Activated T-helper 1 cell treated with anti-CD3 and anti-CD28 coated beads, Interleukin-12 subunit alpha, Interleukin-12 subunit beta, Interleukin-2, Interleukin-4 antibody, amounts not matched to agents 30 ng/mL and 10 ng/mL and 1 ng/mL, durations not matched to agents 14 hours and 24 hours and 36 hours (primary cell): ENCODE data around the gene PCDHGC4. TPM values are rescaled to one million over a fixed set of nuclear protein-coding genes. Genes with fewer than 3 reads are reported as not detected.

Source experiments
- DNase-seq: peaks from one replicate; pipeline ENCODE4 v3.0.0; 2021; ENCODE audit warnings: low spot score
- H3K27ac Mint-ChIP-seq: one replicate; pipeline ENCODE4 v1.8.0; 2021; ENCODE audit warnings: mild to moderate bottlenecking, mixed read lengths
- H3K27me3 Mint-ChIP-seq: one replicate; pipeline ENCODE4 v1.8.0; 2022; ENCODE audit warnings: mild to moderate bottlenecking, moderate library complexity, mixed read lengths; ENCODE audit not compliant: insufficient read depth
- H3K36me3 Mint-ChIP-seq: one replicate; pipeline ENCODE4 v1.8.0; 2021; ENCODE audit warnings: low read depth, mixed read lengths
- H3K4me1 Mint-ChIP-seq: one replicate; pipeline ENCODE4 v1.8.0; 2021; ENCODE audit warnings: low read depth, mixed read lengths
- H3K4me3 Mint-ChIP-seq: one replicate; pipeline ENCODE4 v1.8.0; 2021; ENCODE audit warnings: mild to moderate bottlenecking, moderate library complexity, mixed read lengths
- H3K9me3 Mint-ChIP-seq: one replicate; pipeline ENCODE4 v1.8.0; 2021; ENCODE audit warnings: mixed read lengths
- intact Hi-C: fragments of 100-400 bp; cut with micrococcal nuclease; formaldehyde crosslinking; loops from one replicate; pipeline ENCODE4 v1.15.1; 2024
- total RNA-seq: library from RNA; stranded (reverse); gene quantifications from 2 replicates; pipeline ENCODE4 v1.2.3, GENCODE V29; 2022

The PCDHGC4 gene
- total RNA-seq, 1 donor from 2014 or later = not detected

GRCh38 chr5:141493500-141494422 lies 8.9 kb downstream of the PCDHGC4 start:
- Mint-ChIP-seq H3K27ac (no peak overlapping the region), H3K4me1 (no peaks in the 10 kb centered on the region), H3K27me3 (peaks cover 37% of the 10 kb centered on the region), H3K36me3 (no peaks in the 10 kb centered on the region), H3K4me3 (no peak overlapping the region), H3K9me3 (no peaks in the 10 kb centered on the region)
- intact Hi-C loops = no loop called here
- DNase-seq = no peak

GRCh38 chr5:141494761-141495452 lies 10.1 kb downstream of the PCDHGC4 start:
- H3K27ac Mint-ChIP-seq = no peak overlapping the region
- H3K4me3 Mint-ChIP-seq = no peak overlapping the region
- H3K36me3 Mint-ChIP-seq = no peaks in the 10 kb centered on the region
- no peaks in the 10 kb centered on the region for H3K9me3 Mint-ChIP-seq
- H3K27me3 Mint-ChIP-seq = peaks cover 37% of the 10 kb centered on the region
- DNase-seq = no peak
- no peaks in the 10 kb centered on the region for H3K4me1 Mint-ChIP-seq
- intact Hi-C loops = no loop called here

DNA sequence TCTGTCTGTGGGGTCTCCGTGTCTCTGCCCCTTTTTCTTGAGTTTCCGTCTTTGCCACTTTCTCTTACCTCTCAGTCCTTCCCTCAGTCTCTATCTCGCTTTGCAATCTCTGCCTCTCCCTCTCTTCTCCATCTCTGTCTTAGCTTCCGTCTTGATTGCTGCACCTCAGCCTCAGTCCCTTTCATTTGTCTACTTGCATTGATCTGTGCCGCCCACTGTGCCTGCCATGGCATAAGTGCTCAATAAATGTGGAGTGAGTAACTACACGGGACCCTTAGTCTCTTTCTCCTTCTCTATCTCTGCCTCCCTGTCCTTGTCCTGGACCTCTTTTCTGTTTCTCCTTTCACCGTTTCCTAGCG lies 10.6 kb downstream of the PCDHGC4 start:
- no peak overlapping the region for H3K4me3 Mint-ChIP-seq
- peaks cover 37% of the 10 kb centered on the region for H3K27me3 Mint-ChIP-seq
- DNase-seq = no peak
- no peaks in the 10 kb centered on the region for H3K36me3 Mint-ChIP-seq
- H3K4me1 Mint-ChIP-seq = no peaks in the 10 kb centered on the region
- H3K9me3 Mint-ChIP-seq = no peaks in the 10 kb centered on the region
- intact Hi-C loops = no loop called here
- no peak overlapping the region for H3K27ac Mint-ChIP-seq

- no peaks in the 10 kb centered on the region for H3K9me3 Mint-ChIP-seq
- H3K36me3 Mint-ChIP-seq = no peaks in the 10 kb centered on the region
- no peak for DNase-seq
- no peaks in the 10 kb centered on the region for H3K4me1 Mint-ChIP-seq
- H3K4me3 Mint-ChIP-seq = no peak overlapping the region
- intact Hi-C loops = no loop called here
- peaks cover 31% of the 10 kb centered on the region for H3K27me3 Mint-ChIP-seq
- H3K27ac Mint-ChIP-seq = no peak overlapping the region
These were observed 11.2 kb downstream of the PCDHGC4 start for GRCh38 chr5:141496038-141496437.

- Mint-ChIP-seq H3K4me1 (no peaks in the 10 kb centered on the region), H3K9me3 (no peaks in the 10 kb centered on the region), H3K27ac (no peak overlapping the region), H3K36me3 (no peaks in the 10 kb centered on the region), H3K4me3 (no peak overlapping the region), H3K27me3 (peaks cover 7% of the 10 kb centered on the region)
- intact Hi-C loops = no loop called here
- no peak for DNase-seq
These were observed 16.9 kb downstream of the PCDHGC4 start for GRCh38 chr5:141501761-141502160.

DNA sequence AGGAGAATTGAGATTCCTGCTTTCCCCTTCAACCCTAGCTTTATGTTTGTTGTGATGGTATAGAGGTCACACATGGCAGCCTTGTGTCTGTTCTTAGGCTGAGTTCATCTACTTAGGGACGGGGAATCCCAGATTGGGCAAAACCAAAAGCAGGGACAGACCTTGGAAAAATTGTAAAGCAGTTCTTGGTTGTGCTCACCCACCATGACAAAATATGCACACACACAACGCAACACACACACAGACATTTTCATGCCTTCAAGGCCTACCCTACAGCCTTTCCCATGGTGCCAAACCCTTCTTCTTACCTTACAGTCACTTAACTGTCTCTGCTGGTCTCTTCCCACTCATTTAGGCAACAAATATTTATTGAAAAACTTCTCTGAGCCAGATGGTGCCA lies 18.9 kb downstream of the PCDHGC4 start:
- Mint-ChIP-seq H3K4me1 (no peaks in the 10 kb centered on the region), H3K9me3 (no peaks in the 10 kb centered on the region), H3K27ac (no peak overlapping the region), H3K27me3 (peaks cover 7% of the 10 kb centered on the region), H3K4me3 (no peak overlapping the region), H3K36me3 (no peaks in the 10 kb centered on the region)
- intact Hi-C loops = no loop called here
- DNase-seq = no peak

DNA sequence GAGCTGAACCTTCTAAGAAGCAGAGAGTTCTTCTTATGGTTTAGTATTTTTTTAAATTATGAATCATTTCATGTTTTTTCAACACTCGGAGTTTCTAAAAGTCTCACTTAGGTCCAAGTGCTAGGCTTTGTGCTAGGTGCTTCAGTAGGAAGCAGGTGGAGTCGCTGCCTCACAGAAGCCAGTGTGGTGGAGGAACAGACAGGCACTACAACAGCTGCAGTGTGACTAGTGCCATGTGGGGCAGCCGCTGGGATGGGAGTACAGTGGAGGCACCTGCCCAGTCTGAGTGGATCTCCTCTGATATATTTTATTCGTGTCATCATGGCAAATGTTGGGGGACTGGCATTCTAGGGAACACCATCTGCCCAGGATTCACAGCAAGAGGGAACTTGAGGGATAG lies 19.4 kb downstream of the PCDHGC4 start:
- intact Hi-C loops = no loop called here
- no peaks in the 10 kb centered on the region for H3K9me3 Mint-ChIP-seq
- H3K4me3 Mint-ChIP-seq = no peak overlapping the region
- peaks cover 7% of the 10 kb centered on the region for H3K27me3 Mint-ChIP-seq
- no peaks in the 10 kb centered on the region for H3K36me3 Mint-ChIP-seq
- DNase-seq = no peak
- no peak overlapping the region for H3K27ac Mint-ChIP-seq
- H3K4me1 Mint-ChIP-seq = peaks cover 3% of the 10 kb centered on the region

- Mint-ChIP-seq H3K27ac (no peak overlapping the region), H3K36me3 (no peaks in the 10 kb centered on the region), H3K27me3 (no peaks in the 10 kb centered on the region), H3K4me1 (peaks cover 4% of the 10 kb centered on the region), H3K9me3 (no peaks in the 10 kb centered on the region), H3K4me3 (no peak overlapping the region)
- DNase-seq = no peak
- intact Hi-C loops = no loop called here
These were observed 21.7 kb downstream of the PCDHGC4 start for GRCh38 chr5:141506381-141507155.

GRCh38 chr5:141507387-141508091 lies 22.7 kb downstream of the PCDHGC4 start:
- Mint-ChIP-seq H3K27ac (no peak overlapping the region), H3K4me1 (peaks cover 6% of the 10 kb centered on the region), H3K4me3 (no peak overlapping the region), H3K36me3 (no peaks in the 10 kb centered on the region), H3K27me3 (no peaks in the 10 kb centered on the region), H3K9me3 (no peaks in the 10 kb centered on the region)
- intact Hi-C loops = no loop called here
- no peak for DNase-seq

DNA sequence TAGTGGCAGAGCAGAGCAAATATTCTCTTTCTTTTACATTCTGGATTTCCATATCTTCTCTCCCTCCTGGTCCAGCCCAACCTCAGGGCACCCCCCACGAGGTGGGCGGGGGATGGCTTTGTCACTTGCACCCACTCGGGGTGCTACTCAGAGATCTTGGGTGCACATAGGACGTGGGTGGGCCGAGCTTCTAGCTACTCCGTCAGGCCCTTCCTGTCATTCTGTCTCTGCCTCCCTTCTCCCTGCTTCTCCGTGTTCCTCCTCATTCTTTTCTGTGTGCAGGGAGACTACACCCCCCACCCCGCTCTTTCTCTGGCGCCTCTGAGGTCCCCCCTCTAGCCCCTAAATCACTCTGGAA lies 23.6 kb downstream of the PCDHGC4 start:
- Mint-ChIP-seq H3K4me3 (no peak overlapping the region), H3K9me3 (no peaks in the 10 kb centered on the region), H3K27me3 (no peaks in the 10 kb centered on the region), H3K4me1 (peaks cover 14% of the 10 kb centered on the region), H3K36me3 (peaks cover 3% of the 10 kb centered on the region), H3K27ac (no peak overlapping the region)
- intact Hi-C loops = no loop called here
- DNase-seq = no peak

- peaks cover 19% of the 10 kb centered on the region for H3K4me1 Mint-ChIP-seq
- H3K27me3 Mint-ChIP-seq = no peaks in the 10 kb centered on the region
- intact Hi-C loops = no loop called here
- H3K36me3 Mint-ChIP-seq = peaks cover 3% of the 10 kb centered on the region
- H3K4me3 Mint-ChIP-seq = no peak overlapping the region
- H3K27ac Mint-ChIP-seq = no peak overlapping the region
- H3K9me3 Mint-ChIP-seq = no peaks in the 10 kb centered on the region
- DNase-seq = no peak
These were observed 24.2 kb downstream of the PCDHGC4 start for GRCh38 chr5:141508798-141509611.

DNA sequence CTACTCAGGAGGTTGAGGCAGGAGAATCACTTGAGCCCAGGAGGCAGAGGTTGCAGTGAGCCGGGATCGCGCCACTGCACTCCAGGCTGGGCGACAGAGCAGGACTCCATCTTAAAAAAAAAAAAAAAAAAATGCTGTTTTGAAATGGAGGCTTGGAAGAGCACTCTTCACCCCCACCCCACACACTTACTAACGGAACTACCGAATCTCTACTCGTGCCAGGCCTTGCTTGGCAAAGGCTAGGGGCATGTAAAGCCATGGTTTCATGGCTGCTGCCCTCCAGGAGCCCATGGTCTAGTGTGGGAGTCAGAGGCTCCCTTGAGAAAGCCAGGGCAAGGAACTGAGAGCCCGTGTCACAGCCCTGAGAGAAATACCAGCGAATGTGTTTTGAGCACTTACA lies 25.3 kb downstream of the PCDHGC4 start:
- intact Hi-C loops = no loop called here

More for the DNA sequence above, 25.3 kb downstream of the PCDHGC4 start:
- H3K9me3 Mint-ChIP-seq = no peaks in the 10 kb centered on the region
- no peaks in the 10 kb centered on the region for H3K27me3 Mint-ChIP-seq
- peaks cover 22% of the 10 kb centered on the region for H3K4me1 Mint-ChIP-seq
- H3K36me3 Mint-ChIP-seq = peaks cover 3% of the 10 kb centered on the region
- no peak for DNase-seq
- no peak overlapping the region for H3K27ac Mint-ChIP-seq
- H3K4me3 Mint-ChIP-seq = no peak overlapping the region
